ENCODE measurements around the gene RANGAP1.

Gene RANGAP1

DNA sequence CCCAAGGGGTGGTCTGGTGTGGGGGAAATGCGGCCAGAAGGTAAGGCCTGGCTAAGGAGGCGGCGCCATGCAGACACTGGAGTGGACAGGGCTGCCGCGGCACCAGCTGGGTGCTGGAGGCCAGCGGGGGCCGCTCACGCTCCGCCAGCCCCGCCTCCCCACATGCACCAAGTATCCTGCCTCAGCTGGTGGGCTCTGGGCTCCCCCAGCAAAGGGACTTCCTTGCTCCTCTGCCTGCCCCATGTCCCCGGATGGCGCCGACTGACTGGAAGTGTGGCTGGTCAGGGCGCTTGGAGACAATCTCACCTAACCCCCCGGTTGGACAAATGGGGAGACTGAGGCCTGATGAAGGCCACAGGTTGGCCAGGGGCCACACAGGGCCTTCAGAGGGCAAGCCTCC, 37.7 kb downstream of the RANGAP1 start:
- TF ChIP-seq, protein P1, sequence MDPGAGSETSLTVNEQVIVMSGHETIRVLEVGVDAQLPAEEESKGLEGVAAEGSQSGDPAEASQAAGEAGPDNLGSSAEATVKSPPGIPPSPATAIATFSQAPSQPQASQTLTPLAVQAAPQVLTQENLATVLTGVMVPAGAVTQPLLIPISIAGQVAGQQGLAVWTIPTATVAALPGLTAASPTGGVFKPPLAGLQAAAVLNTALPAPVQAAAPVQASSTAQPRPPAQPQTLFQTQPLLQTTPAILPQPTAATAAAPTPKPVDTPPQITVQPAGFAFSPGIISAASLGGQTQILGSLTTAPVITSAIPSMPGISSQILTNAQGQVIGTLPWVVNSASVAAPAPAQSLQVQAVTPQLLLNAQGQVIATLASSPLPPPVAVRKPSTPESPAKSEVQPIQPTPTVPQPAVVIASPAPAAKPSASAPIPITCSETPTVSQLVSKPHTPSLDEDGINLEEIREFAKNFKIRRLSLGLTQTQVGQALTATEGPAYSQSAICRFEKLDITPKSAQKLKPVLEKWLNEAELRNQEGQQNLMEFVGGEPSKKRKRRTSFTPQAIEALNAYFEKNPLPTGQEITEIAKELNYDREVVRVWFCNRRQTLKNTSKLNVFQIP (CRISPR knock-in tag; IDR thresholded peaks at IDR 0.05; ENCODE audit: borderline replicate concordance, low read depth), result no peak
- TF ChIP-seq OSR1 (CRISPR knock-in tag; IDR thresholded peaks at IDR 0.05) (no peak), ISL1 (CRISPR knock-in tag; IDR thresholded peaks at IDR 0.05) (no peak), ZFP3 (CRISPR knock-in tag; IDR thresholded peaks at IDR 0.05) (no peak), ESRRG (CRISPR knock-in tag; IDR thresholded peaks at IDR 0.05) (no peak), ZNF565 (CRISPR knock-in tag; conservative IDR thresholded peaks at IDR 0.05; ENCODE audit: low read depth) (no peak), CSDC2 (CRISPR knock-in tag; IDR thresholded peaks at IDR 0.05) (no peak), PPARA (CRISPR knock-in tag; IDR thresholded peaks at IDR 0.05; ENCODE audit: borderline replicate concordance) (no peak), ZNF70 (CRISPR knock-in tag; IDR thresholded peaks at IDR 0.05) (no peak), RARB (CRISPR knock-in tag; IDR thresholded peaks at IDR 0.05) (no peak), TOX (CRISPR knock-in tag; IDR thresholded peaks at IDR 0.05; ENCODE audit: borderline replicate concordance) (no peak), SNAI2 (CRISPR knock-in tag; IDR thresholded peaks at IDR 0.05) (no peak), TCF4 (CRISPR knock-in tag; IDR thresholded peaks at IDR 0.05; ENCODE audit: borderline replicate concordance) (no peak), ZFP30 (CRISPR knock-in tag; IDR thresholded peaks at IDR 0.05) (no peak), ARNTL (CRISPR knock-in tag; IDR thresholded peaks at IDR 0.05; ENCODE audit: borderline replicate concordance, low read depth) (no peak), ZNF8 (CRISPR knock-in tag; IDR thresholded peaks at IDR 0.05) (no peak)
- TF ChIP-seq, protein P2, sequence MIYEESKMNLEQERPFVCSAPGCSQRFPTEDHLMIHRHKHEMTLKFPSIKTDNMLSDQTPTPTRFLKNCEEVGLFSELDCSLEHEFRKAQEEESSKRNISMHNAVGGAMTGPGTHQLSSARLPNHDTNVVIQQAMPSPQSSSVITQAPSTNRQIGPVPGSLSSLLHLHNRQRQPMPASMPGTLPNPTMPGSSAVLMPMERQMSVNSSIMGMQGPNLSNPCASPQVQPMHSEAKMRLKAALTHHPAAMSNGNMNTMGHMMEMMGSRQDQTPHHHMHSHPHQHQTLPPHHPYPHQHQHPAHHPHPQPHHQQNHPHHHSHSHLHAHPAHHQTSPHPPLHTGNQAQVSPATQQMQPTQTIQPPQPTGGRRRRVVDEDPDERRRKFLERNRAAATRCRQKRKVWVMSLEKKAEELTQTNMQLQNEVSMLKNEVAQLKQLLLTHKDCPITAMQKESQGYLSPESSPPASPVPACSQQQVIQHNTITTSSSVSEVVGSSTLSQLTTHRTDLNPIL (CRISPR knock-in tag; IDR thresholded peaks at IDR 0.05; ENCODE audit: low read depth), result no peak
- TF ChIP-seq, protein P3, sequence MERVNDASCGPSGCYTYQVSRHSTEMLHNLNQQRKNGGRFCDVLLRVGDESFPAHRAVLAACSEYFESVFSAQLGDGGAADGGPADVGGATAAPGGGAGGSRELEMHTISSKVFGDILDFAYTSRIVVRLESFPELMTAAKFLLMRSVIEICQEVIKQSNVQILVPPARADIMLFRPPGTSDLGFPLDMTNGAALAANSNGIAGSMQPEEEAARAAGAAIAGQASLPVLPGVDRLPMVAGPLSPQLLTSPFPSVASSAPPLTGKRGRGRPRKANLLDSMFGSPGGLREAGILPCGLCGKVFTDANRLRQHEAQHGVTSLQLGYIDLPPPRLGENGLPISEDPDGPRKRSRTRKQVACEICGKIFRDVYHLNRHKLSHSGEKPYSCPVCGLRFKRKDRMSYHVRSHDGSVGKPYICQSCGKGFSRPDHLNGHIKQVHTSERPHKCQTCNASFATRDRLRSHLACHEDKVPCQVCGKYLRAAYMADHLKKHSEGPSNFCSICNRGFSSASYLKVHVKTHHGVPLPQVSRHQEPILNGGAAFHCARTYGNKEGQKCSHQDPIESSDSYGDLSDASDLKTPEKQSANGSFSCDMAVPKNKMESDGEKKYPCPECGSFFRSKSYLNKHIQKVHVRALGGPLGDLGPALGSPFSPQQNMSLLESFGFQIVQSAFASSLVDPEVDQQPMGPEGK (CRISPR knock-in tag; IDR thresholded peaks at IDR 0.05; ENCODE audit: borderline replicate concordance), result no peak
- TF ChIP-seq, protein P4, sequence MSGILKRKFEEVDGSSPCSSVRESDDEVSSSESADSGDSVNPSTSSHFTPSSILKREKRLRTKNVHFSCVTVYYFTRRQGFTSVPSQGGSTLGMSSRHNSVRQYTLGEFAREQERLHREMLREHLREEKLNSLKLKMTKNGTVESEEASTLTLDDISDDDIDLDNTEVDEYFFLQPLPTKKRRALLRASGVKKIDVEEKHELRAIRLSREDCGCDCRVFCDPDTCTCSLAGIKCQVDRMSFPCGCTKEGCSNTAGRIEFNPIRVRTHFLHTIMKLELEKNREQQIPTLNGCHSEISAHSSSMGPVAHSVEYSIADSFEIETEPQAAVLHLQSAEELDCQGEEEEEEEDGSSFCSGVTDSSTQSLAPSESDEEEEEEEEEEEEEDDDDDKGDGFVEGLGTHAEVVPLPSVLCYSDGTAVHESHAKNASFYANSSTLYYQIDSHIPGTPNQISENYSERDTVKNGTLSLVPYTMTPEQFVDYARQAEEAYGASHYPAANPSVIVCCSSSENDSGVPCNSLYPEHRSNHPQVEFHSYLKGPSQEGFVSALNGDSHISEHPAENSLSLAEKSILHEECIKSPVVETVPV (CRISPR knock-in tag; IDR thresholded peaks at IDR 0.05), result no peak
- TF ChIP-seq, protein P5, sequence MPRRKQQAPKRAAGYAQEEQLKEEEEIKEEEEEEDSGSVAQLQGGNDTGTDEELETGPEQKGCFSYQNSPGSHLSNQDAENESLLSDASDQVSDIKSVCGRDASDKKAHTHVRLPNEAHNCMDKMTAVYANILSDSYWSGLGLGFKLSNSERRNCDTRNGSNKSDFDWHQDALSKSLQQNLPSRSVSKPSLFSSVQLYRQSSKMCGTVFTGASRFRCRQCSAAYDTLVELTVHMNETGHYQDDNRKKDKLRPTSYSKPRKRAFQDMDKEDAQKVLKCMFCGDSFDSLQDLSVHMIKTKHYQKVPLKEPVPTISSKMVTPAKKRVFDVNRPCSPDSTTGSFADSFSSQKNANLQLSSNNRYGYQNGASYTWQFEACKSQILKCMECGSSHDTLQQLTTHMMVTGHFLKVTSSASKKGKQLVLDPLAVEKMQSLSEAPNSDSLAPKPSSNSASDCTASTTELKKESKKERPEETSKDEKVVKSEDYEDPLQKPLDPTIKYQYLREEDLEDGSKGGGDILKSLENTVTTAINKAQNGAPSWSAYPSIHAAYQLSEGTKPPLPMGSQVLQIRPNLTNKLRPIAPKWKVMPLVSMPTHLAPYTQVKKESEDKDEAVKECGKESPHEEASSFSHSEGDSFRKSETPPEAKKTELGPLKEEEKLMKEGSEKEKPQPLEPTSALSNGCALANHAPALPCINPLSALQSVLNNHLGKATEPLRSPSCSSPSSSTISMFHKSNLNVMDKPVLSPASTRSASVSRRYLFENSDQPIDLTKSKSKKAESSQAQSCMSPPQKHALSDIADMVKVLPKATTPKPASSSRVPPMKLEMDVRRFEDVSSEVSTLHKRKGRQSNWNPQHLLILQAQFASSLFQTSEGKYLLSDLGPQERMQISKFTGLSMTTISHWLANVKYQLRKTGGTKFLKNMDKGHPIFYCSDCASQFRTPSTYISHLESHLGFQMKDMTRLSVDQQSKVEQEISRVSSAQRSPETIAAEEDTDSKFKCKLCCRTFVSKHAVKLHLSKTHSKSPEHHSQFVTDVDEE (CRISPR knock-in tag; IDR thresholded peaks at IDR 0.05), result no peak
- no peak for ATAC-seq

DNA sequence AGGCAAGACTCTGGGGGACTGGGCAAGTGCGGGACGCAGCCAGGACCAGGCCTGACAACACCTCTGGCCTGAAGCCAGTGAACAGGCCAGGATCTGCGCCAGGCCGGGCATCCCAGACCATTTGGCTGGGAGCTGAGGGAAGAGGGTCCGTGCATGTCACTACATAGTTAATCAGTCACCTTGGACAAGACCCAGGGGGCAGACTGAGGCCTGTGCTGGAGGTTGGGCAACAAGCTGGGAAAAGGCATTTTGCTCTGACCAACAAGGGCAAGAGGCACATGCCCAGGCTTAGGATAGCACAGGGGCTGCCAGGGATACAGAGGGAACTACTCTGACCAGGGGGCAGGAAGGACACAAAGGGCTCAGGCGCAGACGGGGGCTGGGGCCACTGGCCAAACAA, 38.3 kb downstream of the RANGAP1 start:
- TF ChIP-seq, protein P1 (CRISPR knock-in tag; IDR thresholded peaks at IDR 0.05; ENCODE audit: borderline replicate concordance, low read depth), result no peak
- TF ChIP-seq, protein P4 (CRISPR knock-in tag; IDR thresholded peaks at IDR 0.05), result no peak
- TF ChIP-seq ZNF565 (CRISPR knock-in tag; conservative IDR thresholded peaks at IDR 0.05; ENCODE audit: low read depth) (no peak), ZNF8 (CRISPR knock-in tag; IDR thresholded peaks at IDR 0.05) (no peak)
- TF ChIP-seq, protein P3 (CRISPR knock-in tag; IDR thresholded peaks at IDR 0.05; ENCODE audit: borderline replicate concordance), result no peak
- ATAC-seq, result no peak

Data from SK-N-SH treated with all-trans-retinoic acid at 6 μM for 48 hours (cell line).